HepG2 (cell line): ENCODE measurements around the gene HSPB8. TPM values are rescaled to one million over a fixed set of nuclear protein-coding genes. Genes with fewer than 3 reads are reported as not detected.

Experiments used
- ATAC-seq: fragments of 200-7000 bp; cut with Tn5 transposase; 3 replicates; pipeline ENCODE4 v1.9.1; 2020; ENCODE audit warnings: mild to moderate bottlenecking, moderate library complexity
- BruUV-seq: library from RNA; stranded (reverse); fragments of 400-500 nt; replicated peaks from 2 replicates; lab custom pipeline; 2021; lab: Mats Ljungman, UMichigan
- CTCF ChIA-PET: fragments of 300-600 bp; formaldehyde crosslinking; extraction: SDS; loops from one replicate; lab custom pipeline; 2021; ENCODE audit warnings: low total read pairs, inconsistent platforms, low intra/inter-chr PET ratio; lab: Yijun Ruan, JAX
- POLR2A ChIA-PET: fragments of 350-600 bp; sonication (Branson Sonifier 250); formaldehyde crosslinking; loops from one replicate; lab custom pipeline; 2020; ENCODE audit warnings: antibody characterized with exemption, inconsistent platforms; lab: Yijun Ruan, JAX
- DNase-seq: peaks from one replicate; pipeline ENCODE4 v3.0.0-alpha.2; 2015; ENCODE audit warnings: low spot score
- FAIRE-seq: peaks from 3 replicates; lab custom pipeline; 2011; peaks lifted over from hg19 to GRCh38; lab: Jason Lieb, UNC
- H2AFZ ChIP-seq: one replicate; pipeline ENCODE4 v1.6.1; 2011; ENCODE audit warnings: low read length, inconsistent platforms
- H3K27ac ChIP-seq: fragments of 300-600 bp; 3 replicates; pipeline ENCODE4 v1.8.0; 2011; ENCODE audit warnings: mixed run types, mild to moderate bottlenecking, mixed read lengths, low read length, inconsistent platforms; ENCODE audit not compliant: insufficient read depth; ENCODE audit errors: extremely low read length
- H3K27me3 ChIP-seq, 2 experiments: fragments of 200-600 bp in 1 of 2; 2 replicates in 1 of 2; 3 replicates in 1 of 2; pipeline versions ENCODE4 v1.6.0 to v1.8.0; 2011; ENCODE audit warnings: low read length in 2 of 2, mild to moderate bottlenecking in 2 of 2, moderate library complexity in 2 of 2, inconsistent platforms in 1 of 2; ENCODE audit not compliant: insufficient read depth in 2 of 2, control insufficient read depth in 1 of 2
- H3K36me3 ChIP-seq, 2 experiments: fragments of 200-600 bp in 1 of 2; replicated peaks in 1 of 2; 2 replicates in 1 of 2; 3 replicates in 1 of 2; pipeline versions ENCODE4 v1.5.1 to v1.8.0; 2011; ENCODE audit warnings: low read length in 2 of 2, inconsistent platforms in 1 of 2; ENCODE audit not compliant: insufficient read depth in 2 of 2, control insufficient read depth in 1 of 2
- H3K4me1 ChIP-seq: 2 replicates; pipeline ENCODE4 v1.5.1; 2012; ENCODE audit warnings: low read length, inconsistent platforms; ENCODE audit not compliant: insufficient read depth
- H3K4me2 ChIP-seq: 2 replicates; pipeline ENCODE4 v1.6.0; 2011; ENCODE audit warnings: low read depth, low read length, inconsistent platforms
- H3K4me3 ChIP-seq, 3 experiments: fragments of 200-600 bp in 1 of 3; sonication (generic), shearing (Covaris generic) in 1 of 3; replicated peaks in 1 of 3; 2 replicates each; pipeline ENCODE4 v1.5.1; 2011 to 2016; ENCODE audit warnings: low read length in 3 of 3, inconsistent platforms in 2 of 3, low read depth in 2 of 3, mild to moderate bottlenecking in 2 of 3, control low read depth in 1 of 3, mixed read lengths in 1 of 3; ENCODE audit not compliant: insufficient read depth in 1 of 3
- H3K79me2 ChIP-seq: one replicate; pipeline ENCODE4 v1.6.1; 2011; ENCODE audit warnings: low read length, inconsistent platforms; ENCODE audit not compliant: insufficient read depth
- H3K9ac ChIP-seq: 2 replicates; pipeline ENCODE4 v1.6.0; 2011; ENCODE audit warnings: mild to moderate bottlenecking, low read depth, low read length, inconsistent platforms; ENCODE audit not compliant: insufficient read depth
- H3K9me3 ChIP-seq: 2 replicates; pipeline ENCODE4 v1.5.1; 2012; ENCODE audit warnings: mild to moderate bottlenecking, low read length
- H4K20me1 ChIP-seq: 2 replicates; pipeline ENCODE4 v1.6.0; 2011; ENCODE audit warnings: inconsistent platforms, mild to moderate bottlenecking, low read length, moderate library complexity; ENCODE audit not compliant: insufficient read depth
- E2F5 ChIP-seq: sonication (generic); formaldehyde crosslinking; conservative IDR thresholded peaks from 2 replicates; pipeline ENCODE4 v1.4.0; 2020; ENCODE audit warnings: missing genetic modification reagents
- ESRRA ChIP-seq: sonication (generic); formaldehyde crosslinking; IDR thresholded peaks from 2 replicates; pipeline ENCODE4 v1.5.1; 2020; ENCODE audit warnings: mild to moderate bottlenecking, low read depth, missing genetic modification reagents
- HMGA1 ChIP-seq: sonication (generic); formaldehyde crosslinking; conservative IDR thresholded peaks from 2 replicates; pipeline ENCODE4 v1.4.0; 2020; ENCODE audit warnings: missing genetic modification reagents
- ISL2 ChIP-seq: sonication (generic); formaldehyde crosslinking; IDR thresholded peaks from 2 replicates; pipeline ENCODE4 v1.5.0; 2020; ENCODE audit warnings: missing genetic modification reagents
- KLF16 ChIP-seq, 2 experiments: sonication (generic) in 1 of 2; formaldehyde crosslinking in 1 of 2; IDR thresholded peaks; 2 replicates each; pipeline versions ENCODE4 v1.6.1 to v1.8.0; 2016 to 2023; ENCODE audit warnings: missing genetic modification reagents in 2 of 2, missing compliant biosample characterization in 1 of 2
- RXRA ChIP-seq: sonication (generic); formaldehyde crosslinking; IDR thresholded peaks from 2 replicates; pipeline ENCODE4 v1.5.1; 2020; ENCODE audit warnings: missing genetic modification reagents
- TSC22D2 ChIP-seq: sonication (generic); formaldehyde crosslinking; IDR thresholded peaks from 2 replicates; pipeline ENCODE4 v1.5.1; 2020; ENCODE audit warnings: missing genetic modification reagents, mild to moderate bottlenecking, borderline replicate concordance
- ZBTB26 ChIP-seq: IDR thresholded peaks from 2 replicates; pipeline ENCODE4 v1.6.1; 2016; ENCODE audit warnings: missing compliant biosample characterization, missing genetic modification reagents, borderline replicate concordance
- ZBTB39 ChIP-seq: sonication (generic); formaldehyde crosslinking; IDR thresholded peaks from 2 replicates; pipeline ENCODE4 v1.5.0; 2020; ENCODE audit warnings: missing genetic modification reagents
- ZKSCAN5 ChIP-seq: sonication (generic); formaldehyde crosslinking; IDR thresholded peaks from 2 replicates; pipeline ENCODE4 v1.5.1; 2020; ENCODE audit warnings: mild to moderate bottlenecking, missing genetic modification reagents
- ZMYM4 ChIP-seq: sonication (generic); formaldehyde crosslinking; IDR thresholded peaks from 2 replicates; pipeline ENCODE4 v1.8.1; 2023; ENCODE audit warnings: mild to moderate bottlenecking, missing genetic modification reagents
- ZNF350 ChIP-seq: sonication (generic); formaldehyde crosslinking; IDR thresholded peaks from 2 replicates; pipeline ENCODE4 v1.4.0; 2020; ENCODE audit warnings: mild to moderate bottlenecking, low read depth, missing genetic modification reagents, borderline replicate concordance
- ZNF460 ChIP-seq: sonication (generic); formaldehyde crosslinking; IDR thresholded peaks from 2 replicates; pipeline ENCODE4 v1.5.1; 2020; ENCODE audit warnings: missing genetic modification reagents, mild to moderate bottlenecking, borderline replicate concordance
- ZNF713 ChIP-seq: sonication (generic); formaldehyde crosslinking; IDR thresholded peaks from 2 replicates; pipeline ENCODE4 v1.4.0; 2020; ENCODE audit warnings: mild to moderate bottlenecking, missing genetic modification reagents
- ZNF766 ChIP-seq: sonication (generic); formaldehyde crosslinking; IDR thresholded peaks from 2 replicates; pipeline ENCODE4 v1.5.0; 2020; ENCODE audit warnings: missing genetic modification reagents, borderline replicate concordance
- ZNF775 ChIP-seq: sonication (generic); formaldehyde crosslinking; IDR thresholded peaks from 2 replicates; pipeline ENCODE4 v1.4.0; 2020; ENCODE audit warnings: missing genetic modification reagents, mild to moderate bottlenecking, moderate library complexity, borderline replicate concordance
- WGBS: methylation state at CpG from one replicate; pipeline ENCODE4 v1.1.6; 2017; ENCODE audit warnings: low lambda C conversion rate; 5-methylcytosine and 5-hydroxymethylcytosine counted together
- in situ Hi-C: cut with HindIII; loops from 2 replicates; pipeline ENCODE4 v1.10.0; 2017; ENCODE audit warnings: low pct_unique_long_range_greater_than_20kb; ENCODE audit not compliant: extremely low pct_ligation_motif_present
- intact Hi-C: fragments of 100-400 bp; cut with micrococcal nuclease; formaldehyde crosslinking; loops from one replicate; pipeline ENCODE4 v1.10.0; 2022; ENCODE audit not compliant: unreplicated experiment
- polyA plus RNA-seq, 8 experiments: library from polyadenylated mRNA; depleted of rRNA in 3 of 8; stranded (reverse) in 7 of 8; unstranded in 1 of 8; fragments of >200 nt; fragmentation: Illumina TruSeq in 4 of 8; extraction: Trizol in 4 of 8; gene quantifications; 2 replicates each; pipeline versions ENCODE4 v1.2.1 to v1.2.3, GENCODE V29; 2011 to 2016; ENCODE audit warnings: low read depth in 4 of 8, missing spikeins in 1 of 8, mixed read lengths in 1 of 8; ENCODE audit not compliant: insufficient read depth in 1 of 8
- total RNA-seq, 5 experiments: library from RNA; depleted of rRNA; stranded (reverse); fragments of >200 nt; fragmentation: Illumina TruSeq; extraction: Trizol; gene quantifications; 2 replicates each; pipeline ENCODE4 v1.2.3, GENCODE V29; 2016; ENCODE audit warnings: low read depth in 1 of 5

The HSPB8 gene
- total and polyA plus RNA-seq, 2 of the 13 experiments (the other 11 are each of a cell fraction or from before 2014, with no cell fraction given): 0.49 to 0.54 TPM

- TF ChIP-seq ZNF460 (CRISPR knock-in tag) (no peak), ZKSCAN5 (CRISPR knock-in tag) (no peak), TSC22D2 (CRISPR knock-in tag) (no peak), ZBTB26 (CRISPR knock-in tag) (no peak), ESRRA (no peak), ZNF713 (CRISPR knock-in tag) (no peak), E2F5 (CRISPR knock-in tag) (no peak), ZNF766 (CRISPR knock-in tag) (no peak), ZBTB39 (CRISPR knock-in tag) (no peak), ZNF775 (no peak), HMGA1 (CRISPR knock-in tag) (no peak), ZMYM4 (CRISPR knock-in tag) (no peak), KLF16 (CRISPR knock-in tag; IDR thresholded peaks at IDR 0.05) (no peak), RXRA (no peak), ZNF350 (CRISPR knock-in tag) (no peak), ISL2 (no peak)
- H4K20me1 ChIP-seq: no peaks in the 10 kb centered on the region
- DNase-seq: no peak
- no peaks in the 10 kb centered on the region for H3K79me2 ChIP-seq
- no peak for FAIRE-seq
- CTCF ChIA-PET: no interaction called here
- H3K27me3 ChIP-seq: no peaks in the 10 kb centered on the region; a peak in 1 of 5 replicates
- no peak overlapping the region for H3K27ac ChIP-seq
- no TSS peak for BruUV-seq
- H3K9ac ChIP-seq: no peak overlapping the region
- no peaks in the 10 kb centered on the region for H3K4me1 ChIP-seq
- in situ Hi-C loops: no loop called here
- intact Hi-C loops: no loop called here
- 33% methylated on average over 5 of the region's 5 CpGs for WGBS
- POLR2A ChIA-PET: no interaction called here
- no peak overlapping the region for H3K4me2 ChIP-seq
- no peak overlapping the region for H3K4me3 ChIP-seq
- no peaks in the 10 kb centered on the region for H3K36me3 ChIP-seq
- ATAC-seq: no peak
- no peak overlapping the region for H2AFZ ChIP-seq
- H3K9me3 ChIP-seq: no peaks in the 10 kb centered on the region
Observed at GRCh38 chr12:119222222-119222951, 43.7 kb downstream of the HSPB8 start.
